GM19438 (cell line): ENCODE data around the gene SPINK5.

Source experiments
- ATAC-seq: cut with Tn5 transposase; IDR thresholded peaks from one replicate; pipeline ENCODE4 v1.9.1; 2021; ENCODE audit warnings: low read depth; ENCODE audit not compliant: unreplicated experiment

The SPINK5 gene

DNA sequence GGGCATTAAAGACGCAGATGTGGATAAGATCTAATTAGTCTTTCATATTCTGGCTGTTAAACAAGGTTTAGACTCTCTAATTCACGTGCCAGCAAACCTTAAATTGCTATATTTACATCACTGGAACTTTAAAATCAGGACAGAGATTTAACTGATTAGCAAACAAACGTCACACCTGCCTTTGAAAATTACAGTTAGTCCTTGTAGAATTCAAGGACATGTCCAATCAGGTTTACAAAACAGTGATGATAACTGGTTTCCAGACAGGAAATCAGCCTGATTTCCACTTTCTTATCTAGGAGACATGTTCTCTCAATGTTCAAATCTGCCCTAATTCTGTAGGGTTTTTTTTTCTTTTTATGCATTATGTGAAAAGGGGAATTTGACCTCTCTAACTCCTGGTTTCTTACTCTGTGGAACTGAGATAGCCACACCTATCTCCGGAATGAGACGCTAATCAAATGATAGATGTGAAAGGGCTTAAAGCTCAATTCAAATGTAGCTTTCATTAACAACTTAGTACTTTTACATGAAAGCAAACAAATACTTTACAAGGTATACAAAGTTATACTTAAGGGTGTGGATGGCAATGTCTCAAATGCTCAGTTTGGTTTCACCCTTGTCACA is 26.5 kb downstream of the SPINK5 start:
- ATAC-seq: no peak

DNA sequence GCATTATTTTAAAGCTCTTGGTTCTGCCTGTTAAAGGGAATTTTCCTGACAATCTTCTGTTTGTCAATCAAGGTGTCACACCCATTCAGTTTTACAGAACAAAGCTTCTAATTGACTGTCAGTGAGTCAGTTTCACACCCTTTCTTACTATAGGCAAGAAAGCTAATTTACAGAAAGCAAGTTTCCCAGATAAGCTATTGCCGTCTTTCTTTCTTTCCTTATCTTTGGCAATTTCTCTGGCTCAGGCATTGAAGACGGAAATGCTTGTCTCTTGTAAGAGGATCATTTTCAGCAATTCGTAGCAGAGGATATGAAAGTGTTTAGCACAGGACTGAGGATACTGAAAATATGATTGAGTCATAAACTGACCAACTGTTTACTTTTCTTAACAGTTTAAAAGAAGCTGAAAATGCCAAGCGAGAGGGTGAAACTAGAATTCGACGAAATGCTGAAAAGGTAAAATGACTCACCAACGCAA is 27.0 kb downstream of the SPINK5 start:
- ATAC-seq: no peak

DNA sequence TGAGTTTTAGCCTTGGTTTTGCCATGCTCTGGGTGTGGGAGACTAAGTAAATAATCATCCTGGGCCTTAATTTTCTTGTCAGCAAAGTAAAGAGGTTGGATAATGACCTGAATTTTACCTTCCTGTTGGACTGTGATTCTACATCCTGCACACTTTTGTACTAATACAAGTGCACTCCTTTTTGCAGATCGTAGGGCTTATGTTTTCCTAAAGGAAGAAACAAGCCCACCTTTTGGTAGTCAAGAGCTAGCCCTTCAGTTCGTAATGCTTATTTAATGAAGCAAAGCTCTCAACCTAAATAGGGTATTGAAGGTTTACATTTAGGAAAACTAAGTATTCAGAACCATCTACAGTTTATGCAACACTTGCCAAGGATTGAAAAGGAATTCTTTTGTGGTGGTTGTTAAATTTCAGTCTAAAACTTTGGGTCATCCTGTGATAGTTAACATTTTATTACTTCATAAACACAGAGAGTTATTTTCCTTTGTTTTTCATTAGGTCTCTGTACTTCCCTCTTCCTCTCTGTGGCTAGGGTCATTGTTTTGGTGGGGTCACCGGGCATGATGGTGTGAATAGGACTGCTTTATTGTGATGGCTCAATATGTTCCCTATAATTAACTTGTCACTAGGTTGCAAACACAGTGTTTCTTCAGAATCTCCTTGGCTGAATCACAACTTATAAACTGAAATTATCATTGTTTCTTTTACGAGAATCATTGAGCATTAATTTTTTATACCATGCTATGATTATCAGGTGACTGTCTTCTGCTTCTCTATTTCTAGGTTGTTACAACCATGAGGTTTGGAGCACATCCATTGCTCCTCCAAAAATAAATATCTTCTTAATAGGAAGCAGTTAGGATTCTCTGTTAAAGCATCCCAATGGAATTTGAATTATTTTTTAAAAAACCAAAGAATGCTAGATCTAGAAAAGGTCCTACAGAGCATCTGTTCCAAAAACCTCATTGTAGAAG is 28.5 kb downstream of the SPINK5 start:
- no peak for ATAC-seq

DNA sequence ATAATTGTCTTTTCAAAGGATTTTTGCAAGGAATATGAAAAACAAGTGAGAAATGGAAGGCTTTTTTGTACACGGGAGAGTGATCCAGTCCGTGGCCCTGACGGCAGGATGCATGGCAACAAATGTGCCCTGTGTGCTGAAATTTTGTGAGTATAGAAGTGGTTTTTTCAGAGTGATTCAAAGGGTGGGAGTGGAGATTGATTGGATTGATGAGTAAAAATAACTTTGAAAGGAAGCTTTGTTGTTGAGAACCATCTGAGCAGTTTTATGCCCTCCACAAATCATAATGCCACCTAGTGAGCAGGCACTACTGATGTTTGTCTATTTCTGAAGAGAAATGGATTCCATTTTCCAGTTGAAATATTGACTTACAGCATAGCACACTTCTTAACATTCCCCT is 30.6 kb downstream of the SPINK5 start:
- ATAC-seq: no peak

DNA sequence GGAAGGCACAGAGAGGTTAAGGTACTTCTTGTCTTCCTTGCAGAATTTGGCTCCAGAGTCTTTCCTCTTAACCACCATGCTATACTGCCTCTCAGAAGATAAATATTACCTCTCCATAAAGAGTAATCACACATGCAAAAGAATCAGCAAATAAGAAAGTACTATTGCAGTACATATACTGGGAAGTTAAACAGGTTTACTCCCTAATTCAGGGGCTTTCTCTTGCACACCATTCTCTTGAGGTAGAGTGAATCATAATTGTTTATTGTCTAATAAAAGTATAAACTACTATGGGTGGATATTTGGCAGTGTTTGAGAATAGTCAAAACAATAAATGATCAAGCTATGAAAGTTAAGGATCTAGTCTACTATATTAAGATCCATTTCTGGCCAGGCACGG is 40.4 kb downstream of the SPINK5 start:
- ATAC-seq: no peak

DNA sequence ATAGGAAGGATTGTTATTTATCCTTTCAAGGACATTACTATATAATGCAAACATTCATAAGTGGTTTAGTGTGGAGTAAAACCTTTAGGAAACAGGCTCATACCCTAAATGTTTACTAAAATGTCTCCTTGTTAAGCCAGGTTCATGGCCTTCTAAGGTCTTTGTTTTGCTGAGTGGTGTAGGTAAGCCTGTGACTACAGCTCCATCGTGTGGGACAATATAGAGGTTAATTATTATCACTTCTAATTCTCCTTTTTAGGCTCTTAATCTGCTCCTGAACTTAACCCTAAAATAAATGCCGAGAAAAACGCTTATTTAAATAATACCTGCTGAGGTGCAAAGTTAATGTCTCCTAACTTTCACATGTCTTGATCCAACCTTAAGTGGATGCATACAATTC is 43.8 kb downstream of the SPINK5 start:
- ATAC-seq: no peak

DNA sequence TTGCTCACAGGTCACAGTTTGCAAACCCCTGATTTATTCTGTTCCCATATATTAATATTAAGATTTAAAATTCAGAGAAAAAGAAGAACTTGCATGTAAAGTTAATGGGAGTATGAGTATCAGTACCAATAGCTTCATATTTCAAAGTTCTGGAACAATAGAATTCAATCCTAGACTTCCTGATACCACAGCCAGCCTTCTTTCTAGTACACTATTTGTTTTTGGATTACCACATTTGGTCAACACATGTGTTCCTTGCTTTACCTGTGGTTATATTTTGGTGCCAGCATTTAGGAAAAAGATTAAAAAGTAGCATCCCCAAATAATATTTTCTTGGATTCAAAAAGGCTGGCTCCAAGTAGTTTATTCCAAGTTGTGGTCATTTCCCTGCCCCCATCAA is 49.5 kb downstream of the SPINK5 start:
- ATAC-seq: no peak

DNA sequence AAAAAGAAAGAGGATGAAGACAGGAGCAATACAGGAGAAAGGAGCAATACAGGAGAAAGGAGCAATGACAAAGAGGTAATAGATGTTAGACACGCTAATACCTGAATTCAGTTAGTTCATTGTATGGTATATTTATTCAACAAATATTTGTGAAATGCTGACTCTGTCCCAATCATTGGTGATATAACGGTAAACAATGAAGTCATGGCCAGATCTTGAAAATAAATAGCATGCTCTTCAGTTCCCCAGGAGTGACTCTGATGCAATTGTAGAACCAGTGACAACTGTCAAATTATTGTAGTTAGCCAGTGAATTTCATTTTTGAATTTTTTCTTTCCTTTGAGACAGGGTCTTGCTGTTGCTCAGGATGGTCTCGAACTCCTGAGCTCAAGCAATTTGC is 56.5 kb downstream of the SPINK5 start:
- no peak for ATAC-seq

DNA sequence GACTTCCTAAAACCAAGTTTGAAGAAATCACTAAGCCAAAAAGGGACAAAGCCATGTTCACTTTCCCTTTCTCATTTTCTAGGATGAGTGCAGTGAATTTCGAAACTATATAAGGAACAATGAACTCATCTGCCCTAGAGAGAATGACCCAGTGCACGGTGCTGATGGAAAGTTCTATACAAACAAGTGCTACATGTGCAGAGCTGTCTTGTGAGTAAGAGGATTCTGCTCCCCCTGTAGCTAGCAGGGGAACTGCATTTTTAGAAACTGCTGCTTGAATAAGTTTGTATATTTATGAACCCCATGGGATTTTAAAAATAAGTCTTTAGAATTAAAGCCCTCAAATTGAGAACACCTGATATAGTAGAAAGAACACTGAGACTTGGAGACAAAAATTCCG is 61.9 kb downstream of the SPINK5 start:
- no peak for ATAC-seq

DNA sequence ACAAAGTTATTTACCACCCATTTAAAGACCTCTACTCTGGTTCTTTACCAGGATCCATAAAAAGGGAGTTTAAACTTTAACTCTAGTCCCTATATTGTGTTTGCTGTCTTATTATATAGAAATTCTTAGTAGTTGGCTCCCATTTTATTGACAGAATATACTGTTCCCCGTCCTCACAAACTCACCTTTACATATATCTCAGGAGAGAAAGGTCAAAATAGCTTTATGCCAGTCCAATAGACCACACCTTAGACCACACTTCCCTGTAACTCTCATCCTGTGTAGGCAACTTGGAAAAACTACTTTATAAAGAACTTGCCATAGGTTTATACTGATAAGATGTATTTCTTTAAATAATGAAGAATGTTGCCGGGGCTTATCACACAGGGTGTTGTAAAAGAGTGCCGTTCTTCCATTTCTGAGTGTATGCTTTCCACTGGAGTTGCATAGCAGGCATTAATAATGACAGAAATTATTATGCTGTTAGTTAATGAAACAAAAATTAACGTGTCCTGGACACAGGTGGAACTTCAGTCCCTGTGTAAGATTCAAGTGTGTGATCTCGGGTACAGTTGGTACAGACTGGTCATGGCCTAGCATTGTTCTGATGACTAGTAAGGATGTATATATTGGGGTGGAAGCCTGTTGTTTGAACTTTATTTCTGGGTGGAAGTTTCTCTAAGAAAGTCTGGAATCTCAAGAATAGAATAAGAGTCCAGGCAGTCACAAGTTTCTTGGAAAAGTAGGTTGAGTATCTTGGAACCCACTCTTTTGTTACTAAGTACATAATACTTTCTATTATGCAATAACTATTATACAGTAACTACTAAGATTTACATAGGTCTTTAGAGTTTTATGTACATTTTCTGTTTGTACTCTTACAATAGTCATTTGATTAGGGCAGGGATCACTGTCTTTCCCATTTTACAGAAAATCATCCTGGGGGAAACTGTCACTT is 71.6 kb downstream of the SPINK5 start:
- ATAC-seq: no peak

DNA sequence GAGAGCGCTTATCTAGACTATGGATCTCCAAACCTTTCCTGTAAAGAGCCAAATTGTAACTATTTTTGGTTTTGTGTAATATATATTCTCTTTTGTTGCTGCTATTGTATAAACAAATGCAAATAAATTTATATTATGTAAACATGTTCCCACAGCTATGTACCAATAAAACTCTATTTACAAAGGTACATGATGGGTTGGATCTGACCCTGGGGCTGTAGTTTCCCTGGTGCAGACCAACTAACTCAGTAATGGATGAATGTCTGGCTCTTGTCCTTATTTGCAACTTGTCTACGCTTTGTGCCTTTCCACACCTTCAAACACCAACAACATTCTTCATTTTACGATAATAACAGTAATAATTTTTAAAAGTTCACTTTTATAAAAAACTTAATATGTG is 77.1 kb downstream of the SPINK5 start:
- ATAC-seq: no peak

DNA sequence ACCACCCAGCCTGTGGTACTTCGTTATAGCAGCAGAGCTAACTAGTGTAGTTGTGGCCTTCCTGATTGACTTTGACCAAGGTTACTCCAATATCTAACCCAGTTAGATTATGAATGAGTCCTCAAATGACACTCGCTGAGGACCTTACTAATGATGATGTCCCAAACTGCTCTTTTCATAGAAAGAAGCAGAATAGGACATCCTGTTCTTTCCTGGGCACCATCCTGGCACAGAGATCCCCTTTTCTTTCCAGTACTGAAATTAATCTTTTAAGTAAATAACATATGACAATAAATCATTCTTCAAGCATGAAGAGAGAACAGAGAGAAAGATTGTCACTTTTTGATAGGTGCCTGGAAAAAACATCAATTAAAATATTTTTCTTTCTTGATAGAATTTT is 77.9 kb downstream of the SPINK5 start:
- no peak for ATAC-seq

DNA sequence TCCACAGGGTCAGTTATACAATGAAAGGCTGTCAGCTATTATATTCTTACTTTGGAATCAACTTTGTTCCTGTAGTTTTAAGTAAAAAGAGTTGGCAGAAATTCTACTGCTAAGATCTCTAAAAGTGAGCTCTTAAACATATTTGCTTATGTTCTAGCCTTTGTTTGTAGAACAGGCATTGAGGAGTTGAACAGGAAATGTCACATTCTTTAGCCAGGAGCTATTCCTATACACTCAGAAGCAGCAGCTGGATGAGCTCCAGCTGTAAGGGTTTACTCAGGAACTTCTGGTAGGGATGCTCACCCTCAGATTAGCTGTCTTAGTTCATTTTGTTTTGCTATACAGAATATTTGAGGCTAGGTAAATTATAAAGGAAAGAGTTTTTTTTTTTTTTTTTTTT is 82.1 kb downstream of the SPINK5 start:
- ATAC-seq: no peak

DNA sequence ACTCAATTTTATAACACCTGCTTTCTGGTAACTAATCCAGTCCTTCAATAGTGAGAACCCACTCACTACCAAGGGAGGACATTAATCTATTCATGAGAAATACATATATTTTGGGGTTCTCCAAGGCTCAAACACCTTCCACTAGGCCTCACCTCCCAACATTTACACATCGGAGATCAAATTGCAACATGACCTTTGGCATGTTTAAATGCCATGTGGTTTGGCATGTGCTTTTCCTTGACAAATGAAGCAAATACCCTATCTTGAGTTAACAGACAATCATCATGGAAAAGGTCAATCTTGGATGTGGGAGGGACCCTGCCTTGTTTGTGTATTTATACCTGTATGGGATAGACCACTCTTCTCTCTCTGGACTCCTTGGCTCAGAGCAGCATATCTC is 82.7 kb downstream of the SPINK5 start:
- ATAC-seq: no peak

DNA sequence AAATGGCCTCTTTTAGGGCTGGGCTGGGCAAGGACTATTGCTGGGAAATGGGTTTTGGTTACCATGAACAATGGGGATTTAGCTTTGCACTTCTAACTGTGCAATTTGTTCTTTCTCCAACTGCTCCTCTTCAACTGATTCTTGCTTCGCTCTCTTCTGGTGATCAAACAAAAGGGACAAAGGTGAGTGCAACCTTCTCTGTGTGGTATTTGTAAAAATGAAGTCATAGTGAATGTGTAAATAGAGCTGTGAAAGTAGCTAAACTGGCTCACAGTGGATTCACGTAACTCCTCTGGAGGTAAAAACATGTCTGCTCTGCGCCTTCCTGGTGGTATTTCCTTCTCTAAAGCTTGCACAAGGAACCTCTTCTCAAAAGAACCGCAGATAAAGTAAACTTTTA is 83.6 kb downstream of the SPINK5 start:
- no peak for ATAC-seq

DNA sequence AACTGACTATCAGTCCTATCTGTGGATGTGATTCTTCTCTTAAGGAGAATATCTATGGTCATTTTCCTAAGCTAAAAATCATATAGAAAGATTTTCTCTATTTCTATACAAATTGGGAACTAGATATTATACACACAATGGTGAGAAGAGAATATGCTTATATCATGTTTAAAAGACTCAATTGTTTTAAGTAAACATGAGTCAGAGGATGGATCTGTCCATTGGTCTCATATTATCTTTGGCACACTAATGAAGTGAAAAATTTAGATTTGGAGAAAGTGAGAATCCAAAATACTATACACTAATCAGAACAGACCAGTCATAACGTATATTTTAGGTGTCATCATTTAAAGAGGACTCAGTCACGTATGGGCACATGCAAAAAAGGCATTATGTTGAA is 88.1 kb downstream of the SPINK5 start:
- ATAC-seq: no peak

DNA sequence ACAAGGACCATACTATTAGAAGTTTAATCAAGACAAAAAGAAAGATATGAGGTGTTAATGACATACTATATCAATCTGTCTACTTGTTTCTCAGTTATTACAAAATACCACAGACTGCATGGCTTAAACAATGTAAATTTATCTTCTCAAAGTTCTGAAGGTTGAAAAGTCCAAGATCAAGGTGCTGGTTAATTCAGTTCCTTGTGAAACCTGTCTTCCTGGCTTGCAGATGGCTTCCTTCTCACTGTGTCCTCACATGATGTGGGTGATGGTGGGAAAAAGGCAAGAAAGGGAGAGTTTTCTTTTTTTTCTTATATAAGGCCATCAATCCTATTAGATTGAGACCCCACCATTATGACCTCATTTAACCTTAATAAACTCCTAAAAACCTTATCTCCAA is 89.0 kb downstream of the SPINK5 start:
- ATAC-seq: no peak

DNA sequence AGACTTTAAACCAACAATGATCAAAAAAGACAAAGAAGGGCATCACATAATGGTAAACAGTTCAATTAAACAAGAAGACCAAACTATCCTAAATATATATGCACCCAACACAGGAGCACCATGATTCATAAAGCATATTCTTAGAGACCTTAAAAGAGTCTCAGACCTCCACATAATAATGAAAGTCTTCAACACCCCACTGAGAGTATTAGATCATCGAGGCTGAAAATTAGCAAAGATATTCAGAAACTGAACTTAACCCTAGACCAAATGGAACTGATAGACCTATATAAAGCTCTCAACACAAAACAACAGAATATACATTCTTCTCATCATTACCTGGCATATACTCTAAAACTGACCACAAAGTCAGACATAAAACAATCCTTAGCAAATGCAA is 92.8 kb downstream of the SPINK5 start:
- ATAC-seq: no peak

DNA sequence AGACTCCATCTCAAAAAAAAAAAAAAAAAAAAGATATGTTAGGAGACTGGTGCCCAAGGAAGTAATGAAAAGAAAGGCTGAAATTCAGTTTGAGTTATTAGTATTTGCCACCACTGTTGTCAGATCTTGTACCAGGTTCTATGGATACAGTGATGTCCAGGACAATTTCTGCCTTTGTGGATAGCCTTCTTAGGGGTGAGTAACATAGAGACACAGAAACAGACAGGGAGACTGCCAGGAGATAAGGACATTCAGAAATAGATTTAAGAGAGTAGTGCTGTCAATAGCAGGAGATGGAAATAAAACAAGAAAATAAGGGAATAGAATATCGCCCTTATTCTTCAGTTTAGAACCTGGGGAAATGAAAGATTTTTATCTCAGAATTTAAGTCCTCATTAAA is 98.3 kb downstream of the SPINK5 start:
- no peak for ATAC-seq

DNA sequence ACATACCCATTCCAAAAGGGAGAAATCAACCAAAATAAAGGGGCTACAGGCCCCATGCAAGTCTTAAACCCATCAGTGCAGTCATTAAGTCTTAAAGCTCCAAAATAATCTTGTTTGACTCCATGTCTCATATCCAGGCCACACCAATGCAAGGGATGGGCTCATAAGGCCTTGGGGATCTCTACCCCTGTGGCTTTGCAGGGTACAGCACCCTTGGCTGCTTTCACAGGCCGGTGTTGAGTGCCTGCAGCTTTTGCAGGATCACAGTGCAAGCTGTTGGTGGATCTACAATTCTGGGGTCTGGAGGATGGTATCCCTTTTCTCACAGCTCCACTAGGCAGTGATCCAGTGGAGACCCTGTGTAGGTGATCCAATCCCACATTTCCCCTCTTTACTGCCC is 99.6 kb downstream of the SPINK5 start:
- no peak for ATAC-seq
